Neural cell (in vitro differentiated cells): ENCODE results near the gene SLC25A39. TPM values are rescaled to one million over a fixed set of nuclear protein-coding genes. Genes with fewer than 3 reads are reported as not detected.
A peak's percentile ranks its signal among the peaks of the same experiment; 100 is the strongest.

Source experiments
- H2AFZ ChIP-seq: fragments of 200-600, 300-800 bp; sonication (generic), shearing (Covaris generic); 2 replicates; pipeline ENCODE4 v1.6.0; 2014; ENCODE audit warnings: low read depth, mild to moderate bottlenecking, antibody characterized with exemption, low read length, moderate library complexity
- H3F3A ChIP-seq: fragments of 200-600 bp; shearing (Covaris generic); 2 replicates; pipeline ENCODE4 v1.6.1; 2016; ENCODE audit warnings: mild to moderate bottlenecking, moderate library complexity, mixed read lengths, antibody characterized with exemption, low read length; ENCODE audit not compliant: insufficient read depth, poor library complexity, severe bottlenecking
- H3K27ac ChIP-seq: fragments of 200-600, 300-800 bp; sonication (generic), shearing (Covaris generic); 2 replicates; pipeline ENCODE4 v1.5.1; 2014; ENCODE audit warnings: mild to moderate bottlenecking, low read length, moderate library complexity
- H3K27me3 ChIP-seq: fragments of 300-800, 200-600 bp; sonication (generic), shearing (Covaris generic); 2 replicates; pipeline ENCODE4 v1.6.0; 2014; ENCODE audit warnings: mild to moderate bottlenecking, low read depth, low read length, moderate library complexity; ENCODE audit not compliant: insufficient read depth
- H3K36me3 ChIP-seq: fragments of 300-800, 200-600 bp; sonication (generic), shearing (Covaris generic); 2 replicates; pipeline ENCODE4 v1.5.1; 2014; ENCODE audit warnings: mild to moderate bottlenecking, antibody characterized with exemption, low read length, moderate library complexity; ENCODE audit not compliant: insufficient read depth
- H3K4me2 ChIP-seq: fragments of 300-800, 200-600 bp; sonication (generic), shearing (Covaris generic); 2 replicates; pipeline ENCODE4 v1.6.0; 2014; ENCODE audit warnings: mild to moderate bottlenecking, low read length
- H3K4me3 ChIP-seq: fragments of 300-800, 200-600 bp; sonication (generic), shearing (Covaris generic); 2 replicates; pipeline ENCODE4 v1.5.1; 2014; ENCODE audit warnings: mild to moderate bottlenecking, low read length, moderate library complexity
- H3K79me2 ChIP-seq: fragments of 200-600 bp; shearing (Covaris generic); replicated peaks from 2 replicates; pipeline ENCODE4 v1.6.0; 2014; ENCODE audit warnings: mild to moderate bottlenecking, low read length, moderate library complexity; ENCODE audit not compliant: insufficient read depth
- H3K9ac ChIP-seq: fragments of 300-800, 200-600 bp; sonication (generic), shearing (Covaris generic); 2 replicates; pipeline ENCODE4 v1.6.1; 2016; ENCODE audit warnings: mild to moderate bottlenecking, low read length, mixed read lengths
- H3K9me2 ChIP-seq: fragments of 200-600 bp; shearing (Covaris generic); 2 replicates; pipeline ENCODE4 v1.6.1; 2016; ENCODE audit warnings: mild to moderate bottlenecking, low read length, mixed read lengths; ENCODE audit not compliant: insufficient read depth
- H3K9me3 ChIP-seq: fragments of 200-600, 300-800 bp; sonication (generic), shearing (Covaris generic); 2 replicates; pipeline ENCODE4 v1.6.1; 2016; ENCODE audit warnings: mild to moderate bottlenecking, mixed run types, low read length, moderate library complexity, mixed read lengths
- H4K20me1 ChIP-seq: fragments of 200-600 bp; shearing (Covaris generic); 2 replicates; pipeline ENCODE4 v1.6.1; 2016; ENCODE audit warnings: mild to moderate bottlenecking, mixed run types; ENCODE audit not compliant: insufficient read depth
- EP300 ChIP-seq: fragments of 450-650 bp; conservative IDR thresholded peaks from 2 replicates; pipeline ENCODE4 v1.6.1; 2014; ENCODE audit warnings: antibody characterized with exemption, mild to moderate bottlenecking, moderate library complexity; ENCODE audit not compliant: poor library complexity, severe bottlenecking
- EZH2 ChIP-seq: fragments of 200-600, 300-800 bp; shearing (Covaris generic), sonication (generic); IDR thresholded peaks from 2 replicates; pipeline ENCODE4 v1.6.1; 2014; ENCODE audit warnings: antibody characterized with exemption, low read length, borderline replicate concordance, mild to moderate bottlenecking; ENCODE audit not compliant: insufficient read depth, poor library complexity, severe bottlenecking
- MXI1 ChIP-seq: fragments of 450-650 bp; conservative IDR thresholded peaks from 2 replicates; pipeline ENCODE4 v1.6.1; 2014; ENCODE audit warnings: antibody characterized with exemption, mild to moderate bottlenecking; ENCODE audit not compliant: poor library complexity, severe bottlenecking
- POLR2AphosphoS5 ChIP-seq: IDR thresholded peaks from 2 replicates; pipeline ENCODE4 v1.6.1; 2012
- RAD21 ChIP-seq: fragments of 450-650 bp; conservative IDR thresholded peaks from 2 replicates; pipeline ENCODE4 v1.6.1; 2014; ENCODE audit warnings: antibody characterized with exemption, mild to moderate bottlenecking, moderate library complexity
- SMC3 ChIP-seq: fragments of 450-650 bp; conservative IDR thresholded peaks from 2 replicates; pipeline ENCODE4 v1.6.1; 2014; ENCODE audit warnings: antibody characterized with exemption, mild to moderate bottlenecking, moderate library complexity; ENCODE audit not compliant: poor library complexity
- TAF1 ChIP-seq: IDR thresholded peaks from 2 replicates; pipeline ENCODE4 v1.6.1; 2012; ENCODE audit warnings: low read depth
- polyA plus RNA-seq: library from polyadenylated mRNA; depleted of rRNA; stranded (reverse); fragments of >200 nt; gene quantifications from 2 replicates; pipeline ENCODE4 v1.2.3, GENCODE V29; 2014
- TF ChIP-seq, protein P1 (sequence below): IDR thresholded peaks from 2 replicates; pipeline ENCODE4 v1.6.1; 2012; ENCODE audit warnings: borderline replicate concordance
- TF ChIP-seq, protein P2 (sequence below): fragments of 450-650 bp; IDR thresholded peaks from 2 replicates; pipeline ENCODE4 v1.5.1; 2014; ENCODE audit warnings: antibody characterized with exemption, mild to moderate bottlenecking, moderate library complexity; ENCODE audit not compliant: poor library complexity, severe bottlenecking

The SLC25A39 gene
- polyA plus RNA-seq, 1 donor from 2014 or later = 73.4 TPM

DNA sequence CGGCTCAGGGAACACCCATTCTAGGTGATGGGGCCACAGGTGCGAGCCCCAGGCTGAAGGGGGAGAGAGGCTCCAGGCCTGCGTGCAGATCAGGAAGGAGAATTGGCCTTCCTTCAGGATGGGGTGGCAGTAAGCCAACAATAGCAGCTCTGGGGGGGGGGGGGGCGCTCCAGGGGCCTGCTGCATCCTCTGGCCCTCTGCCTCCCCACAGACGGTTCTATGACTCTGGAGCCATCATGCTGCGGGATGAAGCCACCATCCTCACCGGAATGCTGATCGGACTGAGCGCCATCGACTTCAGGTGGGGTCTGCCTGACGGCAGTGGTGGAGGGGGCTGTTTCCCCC is 10.1 kb downstream of the SLC25A39 start:
- no peaks in the 10 kb centered on the region for H3K9me2 ChIP-seq
- no peak overlapping the region for H3K4me2 ChIP-seq
- H3K36me3 ChIP-seq = peaks cover 12% of the 10 kb centered on the region
- H3K4me3 ChIP-seq = peak overlapping the region; percentile 55
- H3K27me3 ChIP-seq = peaks cover 18% of the 10 kb centered on the region
- no peaks in the 10 kb centered on the region for H3K9me3 ChIP-seq
- no peaks in the 10 kb centered on the region for H3F3A ChIP-seq
- no peak overlapping the region for H3K27ac ChIP-seq
- TF ChIP-seq, protein P1, sequence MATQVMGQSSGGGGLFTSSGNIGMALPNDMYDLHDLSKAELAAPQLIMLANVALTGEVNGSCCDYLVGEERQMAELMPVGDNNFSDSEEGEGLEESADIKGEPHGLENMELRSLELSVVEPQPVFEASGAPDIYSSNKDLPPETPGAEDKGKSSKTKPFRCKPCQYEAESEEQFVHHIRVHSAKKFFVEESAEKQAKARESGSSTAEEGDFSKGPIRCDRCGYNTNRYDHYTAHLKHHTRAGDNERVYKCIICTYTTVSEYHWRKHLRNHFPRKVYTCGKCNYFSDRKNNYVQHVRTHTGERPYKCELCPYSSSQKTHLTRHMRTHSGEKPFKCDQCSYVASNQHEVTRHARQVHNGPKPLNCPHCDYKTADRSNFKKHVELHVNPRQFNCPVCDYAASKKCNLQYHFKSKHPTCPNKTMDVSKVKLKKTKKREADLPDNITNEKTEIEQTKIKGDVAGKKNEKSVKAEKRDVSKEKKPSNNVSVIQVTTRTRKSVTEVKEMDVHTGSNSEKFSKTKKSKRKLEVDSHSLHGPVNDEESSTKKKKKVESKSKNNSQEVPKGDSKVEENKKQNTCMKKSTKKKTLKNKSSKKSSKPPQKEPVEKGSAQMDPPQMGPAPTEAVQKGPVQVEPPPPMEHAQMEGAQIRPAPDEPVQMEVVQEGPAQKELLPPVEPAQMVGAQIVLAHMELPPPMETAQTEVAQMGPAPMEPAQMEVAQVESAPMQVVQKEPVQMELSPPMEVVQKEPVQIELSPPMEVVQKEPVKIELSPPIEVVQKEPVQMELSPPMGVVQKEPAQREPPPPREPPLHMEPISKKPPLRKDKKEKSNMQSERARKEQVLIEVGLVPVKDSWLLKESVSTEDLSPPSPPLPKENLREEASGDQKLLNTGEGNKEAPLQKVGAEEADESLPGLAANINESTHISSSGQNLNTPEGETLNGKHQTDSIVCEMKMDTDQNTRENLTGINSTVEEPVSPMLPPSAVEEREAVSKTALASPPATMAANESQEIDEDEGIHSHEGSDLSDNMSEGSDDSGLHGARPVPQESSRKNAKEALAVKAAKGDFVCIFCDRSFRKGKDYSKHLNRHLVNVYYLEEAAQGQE = no peak
- no peak for TF ChIP-seq SMC3
- no peak for TF ChIP-seq TAF1
- TF ChIP-seq EP300 = no peak
- TF ChIP-seq EZH2 = no peak
- TF ChIP-seq, protein P2, sequence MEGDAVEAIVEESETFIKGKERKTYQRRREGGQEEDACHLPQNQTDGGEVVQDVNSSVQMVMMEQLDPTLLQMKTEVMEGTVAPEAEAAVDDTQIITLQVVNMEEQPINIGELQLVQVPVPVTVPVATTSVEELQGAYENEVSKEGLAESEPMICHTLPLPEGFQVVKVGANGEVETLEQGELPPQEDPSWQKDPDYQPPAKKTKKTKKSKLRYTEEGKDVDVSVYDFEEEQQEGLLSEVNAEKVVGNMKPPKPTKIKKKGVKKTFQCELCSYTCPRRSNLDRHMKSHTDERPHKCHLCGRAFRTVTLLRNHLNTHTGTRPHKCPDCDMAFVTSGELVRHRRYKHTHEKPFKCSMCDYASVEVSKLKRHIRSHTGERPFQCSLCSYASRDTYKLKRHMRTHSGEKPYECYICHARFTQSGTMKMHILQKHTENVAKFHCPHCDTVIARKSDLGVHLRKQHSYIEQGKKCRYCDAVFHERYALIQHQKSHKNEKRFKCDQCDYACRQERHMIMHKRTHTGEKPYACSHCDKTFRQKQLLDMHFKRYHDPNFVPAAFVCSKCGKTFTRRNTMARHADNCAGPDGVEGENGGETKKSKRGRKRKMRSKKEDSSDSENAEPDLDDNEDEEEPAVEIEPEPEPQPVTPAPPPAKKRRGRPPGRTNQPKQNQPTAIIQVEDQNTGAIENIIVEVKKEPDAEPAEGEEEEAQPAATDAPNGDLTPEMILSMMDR = no peak
- TF ChIP-seq MXI1 = no peak
- TF ChIP-seq POLR2AphosphoS5 = no peak
- TF ChIP-seq RAD21 = no peak
- no peak overlapping the region for H2AFZ ChIP-seq
- peaks cover 20% of the 10 kb centered on the region for H3K79me2 ChIP-seq
- H3K9ac ChIP-seq = no peak overlapping the region
- peaks cover 6% of the 10 kb centered on the region for H4K20me1 ChIP-seq

DNA sequence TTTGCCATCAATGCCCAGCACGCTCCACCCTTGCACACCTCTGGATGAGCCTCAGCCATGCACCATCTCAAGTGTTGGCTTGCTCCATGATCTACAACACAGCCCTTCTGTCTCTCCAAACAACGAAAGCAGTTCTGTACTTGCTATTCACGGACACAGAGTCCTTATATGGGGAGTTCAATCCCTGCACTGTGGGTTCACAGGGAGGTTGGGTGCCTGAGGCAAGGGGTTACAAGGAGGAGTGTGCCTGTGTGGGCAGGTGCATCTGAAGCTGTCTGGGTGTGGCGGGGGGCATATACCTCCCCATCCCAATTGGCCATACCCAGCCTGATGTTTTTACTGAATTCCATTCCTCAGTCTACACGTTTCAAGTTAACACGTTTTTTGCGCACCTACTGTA is 10.6 kb downstream of the SLC25A39 start:
- H3K9me3 ChIP-seq = no peaks in the 10 kb centered on the region
- no peaks in the 10 kb centered on the region for H3K9me2 ChIP-seq
- H3F3A ChIP-seq = no peaks in the 10 kb centered on the region
- peaks cover 6% of the 10 kb centered on the region for H4K20me1 ChIP-seq
- TF ChIP-seq, protein P1 = no peak
- no peak for TF ChIP-seq MXI1
- H3K27me3 ChIP-seq = peaks cover 18% of the 10 kb centered on the region
- no peak overlapping the region for H2AFZ ChIP-seq
- H3K4me3 ChIP-seq = no peak overlapping the region
- H3K9ac ChIP-seq = no peak overlapping the region
- H3K36me3 ChIP-seq = peaks cover 12% of the 10 kb centered on the region
- H3K4me2 ChIP-seq = no peak overlapping the region
- no peak overlapping the region for H3K27ac ChIP-seq
- H3K79me2 ChIP-seq = peaks cover 25% of the 10 kb centered on the region
